ENCODE results near the gene COG5.

The COG5 gene

DNA sequence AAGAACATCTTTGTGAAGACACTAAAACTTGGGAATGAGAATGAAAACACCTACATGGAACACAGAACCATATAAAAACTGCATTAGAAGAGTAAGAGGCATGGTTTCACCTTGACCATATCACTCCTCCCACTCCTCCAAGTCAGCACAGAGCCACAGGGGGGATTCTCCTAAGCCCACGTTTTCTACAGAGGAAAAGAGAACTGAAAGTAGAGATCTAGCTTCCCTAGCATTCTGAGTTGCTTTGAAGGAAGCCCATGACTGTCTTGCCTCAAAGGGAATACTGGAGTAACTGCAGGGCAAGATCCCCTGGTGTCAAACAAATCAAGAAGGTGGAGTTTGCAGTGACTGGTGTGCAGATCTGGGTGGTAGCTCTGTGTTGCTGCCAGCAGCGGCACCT is 351.0 kb downstream of the COG5 start:
- H3K4me3 ChIP-seq (ENCODE audit: low read depth, low read length): no peak overlapping the region
- TF ChIP-seq, protein P1, sequence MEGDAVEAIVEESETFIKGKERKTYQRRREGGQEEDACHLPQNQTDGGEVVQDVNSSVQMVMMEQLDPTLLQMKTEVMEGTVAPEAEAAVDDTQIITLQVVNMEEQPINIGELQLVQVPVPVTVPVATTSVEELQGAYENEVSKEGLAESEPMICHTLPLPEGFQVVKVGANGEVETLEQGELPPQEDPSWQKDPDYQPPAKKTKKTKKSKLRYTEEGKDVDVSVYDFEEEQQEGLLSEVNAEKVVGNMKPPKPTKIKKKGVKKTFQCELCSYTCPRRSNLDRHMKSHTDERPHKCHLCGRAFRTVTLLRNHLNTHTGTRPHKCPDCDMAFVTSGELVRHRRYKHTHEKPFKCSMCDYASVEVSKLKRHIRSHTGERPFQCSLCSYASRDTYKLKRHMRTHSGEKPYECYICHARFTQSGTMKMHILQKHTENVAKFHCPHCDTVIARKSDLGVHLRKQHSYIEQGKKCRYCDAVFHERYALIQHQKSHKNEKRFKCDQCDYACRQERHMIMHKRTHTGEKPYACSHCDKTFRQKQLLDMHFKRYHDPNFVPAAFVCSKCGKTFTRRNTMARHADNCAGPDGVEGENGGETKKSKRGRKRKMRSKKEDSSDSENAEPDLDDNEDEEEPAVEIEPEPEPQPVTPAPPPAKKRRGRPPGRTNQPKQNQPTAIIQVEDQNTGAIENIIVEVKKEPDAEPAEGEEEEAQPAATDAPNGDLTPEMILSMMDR (IDR thresholded peaks at IDR 0.05; ENCODE audit: control insufficient read depth, extremely low read depth, insufficient read depth): no peak
- DNase-seq (ENCODE audit: low read depth): no peak

DNA sequence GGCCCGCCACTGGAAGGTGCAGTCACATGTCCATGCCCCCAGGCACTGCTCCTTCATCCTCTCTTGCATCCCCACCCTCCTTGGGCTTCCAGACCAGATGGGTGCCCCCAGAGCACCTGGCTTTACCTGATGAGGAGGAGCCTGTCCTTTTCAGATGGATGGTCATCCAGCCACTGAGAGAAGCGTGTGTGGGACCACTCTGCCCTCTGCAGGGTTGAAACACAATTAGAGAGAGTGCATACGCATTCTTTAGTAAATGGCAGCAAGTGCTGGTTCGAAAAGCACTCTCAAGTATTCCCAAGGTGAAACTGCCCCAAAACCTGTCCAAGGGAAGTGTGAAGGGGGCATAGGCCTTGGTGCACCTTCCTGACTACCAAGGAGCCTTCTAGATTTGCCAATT is 353.3 kb downstream of the COG5 start:
- DNase-seq (ENCODE audit: low read depth): no peak
- no peak overlapping the region for H3K4me3 ChIP-seq (ENCODE audit: low read depth, low read length)
- TF ChIP-seq, protein P1 (IDR thresholded peaks at IDR 0.05; ENCODE audit: control insufficient read depth, extremely low read depth, insufficient read depth): no peak

DNA sequence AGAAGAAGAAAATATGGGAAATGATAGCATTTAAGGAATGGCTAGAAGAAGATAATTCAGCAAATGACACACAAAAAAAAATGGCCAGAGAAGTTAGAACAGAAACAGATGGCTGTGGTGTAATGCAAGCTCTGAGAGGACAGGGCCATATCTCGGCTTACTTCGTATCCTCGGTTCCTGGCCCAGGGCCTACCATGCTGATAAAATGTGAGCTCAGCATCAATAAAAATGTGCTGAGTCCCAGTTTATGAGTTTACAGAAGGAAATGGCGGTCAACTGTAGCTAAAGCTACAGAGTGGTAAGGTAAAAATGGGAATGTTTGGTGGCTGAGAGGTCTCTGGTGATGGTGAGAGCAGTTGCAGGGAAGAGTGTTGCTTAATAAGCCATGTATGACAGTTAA is 354.2 kb downstream of the COG5 start:
- DNase-seq (ENCODE audit: low read depth): no peak
- TF ChIP-seq, protein P1 (IDR thresholded peaks at IDR 0.05; ENCODE audit: control insufficient read depth, extremely low read depth, insufficient read depth): no peak
- no peak overlapping the region for H3K4me3 ChIP-seq (ENCODE audit: low read depth, low read length)

DNA sequence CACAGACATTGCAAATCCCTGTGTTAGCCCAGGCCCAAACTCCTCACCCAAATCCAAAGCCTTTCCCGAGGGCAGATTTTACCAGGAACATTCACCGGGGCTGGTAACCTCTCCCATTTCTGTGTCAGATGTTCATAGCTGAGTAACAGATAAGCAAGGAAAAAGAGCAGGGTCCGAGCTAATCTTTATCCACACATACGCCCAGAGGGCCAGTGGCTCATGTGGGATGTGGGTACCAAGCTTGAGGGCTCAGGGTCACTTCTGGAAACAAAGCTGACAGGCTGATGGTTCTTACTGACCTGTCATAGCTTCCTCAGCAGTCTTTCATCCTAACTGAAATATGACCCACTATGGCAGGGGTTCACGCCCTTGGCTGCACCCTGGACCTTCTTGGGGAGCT is 355.2 kb downstream of the COG5 start:
- DNase-seq (ENCODE audit: low read depth): no peak
- H3K4me3 ChIP-seq (ENCODE audit: low read depth, low read length): no peak overlapping the region
- TF ChIP-seq, protein P1 (IDR thresholded peaks at IDR 0.05; ENCODE audit: control insufficient read depth, extremely low read depth, insufficient read depth): no peak

DNA sequence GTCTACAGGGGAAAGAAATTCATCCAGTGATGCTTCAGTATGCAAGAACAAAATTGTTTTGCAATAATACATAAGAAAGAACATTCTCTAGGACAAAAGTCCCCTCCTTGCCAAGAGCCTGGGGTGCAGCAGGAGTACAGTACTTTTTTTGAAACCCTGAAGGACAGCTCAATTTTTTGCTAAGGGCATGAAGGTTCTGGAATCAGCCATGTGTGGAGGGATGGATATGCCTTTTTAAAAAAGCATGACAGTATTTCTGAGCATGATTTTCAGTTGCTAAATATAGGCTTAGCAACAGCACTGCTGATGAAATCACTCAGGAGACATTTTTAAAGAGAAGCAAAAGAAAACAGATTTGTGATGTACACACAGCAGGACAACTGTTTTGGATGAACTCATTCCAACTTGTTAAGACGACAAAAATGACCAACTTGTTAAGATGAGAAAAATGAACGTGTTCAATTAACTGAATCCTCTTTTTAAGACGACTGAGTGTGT is 355.6 kb downstream of the COG5 start:
- TF ChIP-seq, protein P1 (IDR thresholded peaks at IDR 0.05; ENCODE audit: control insufficient read depth, extremely low read depth, insufficient read depth): no peak
- DNase-seq (ENCODE audit: low read depth): no peak
- no peak overlapping the region for H3K4me3 ChIP-seq (ENCODE audit: low read depth, low read length)

DNA sequence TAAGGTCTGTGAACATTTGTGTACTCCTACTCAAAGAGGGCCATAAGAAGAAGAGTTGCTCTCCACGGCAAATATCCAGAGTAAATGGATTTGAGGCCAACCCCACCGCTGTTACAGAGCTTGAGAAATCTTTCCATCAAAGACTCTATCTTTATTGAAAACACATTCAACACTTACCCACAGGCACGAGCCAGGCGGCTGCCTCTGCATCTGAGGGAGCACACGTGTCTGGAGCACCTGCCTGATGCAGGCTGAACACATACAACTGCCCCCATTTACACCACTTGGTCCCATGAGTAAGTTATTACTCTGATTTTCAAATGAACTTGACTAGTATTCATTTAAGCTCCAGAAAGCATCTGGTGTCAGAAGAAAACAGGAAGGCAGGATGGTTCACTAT is 356.3 kb downstream of the COG5 start:
- no peak overlapping the region for H3K4me3 ChIP-seq (ENCODE audit: low read depth, low read length)
- DNase-seq (ENCODE audit: low read depth): no peak
- TF ChIP-seq, protein P1 (IDR thresholded peaks at IDR 0.05; ENCODE audit: control insufficient read depth, extremely low read depth, insufficient read depth): no peak

DNA sequence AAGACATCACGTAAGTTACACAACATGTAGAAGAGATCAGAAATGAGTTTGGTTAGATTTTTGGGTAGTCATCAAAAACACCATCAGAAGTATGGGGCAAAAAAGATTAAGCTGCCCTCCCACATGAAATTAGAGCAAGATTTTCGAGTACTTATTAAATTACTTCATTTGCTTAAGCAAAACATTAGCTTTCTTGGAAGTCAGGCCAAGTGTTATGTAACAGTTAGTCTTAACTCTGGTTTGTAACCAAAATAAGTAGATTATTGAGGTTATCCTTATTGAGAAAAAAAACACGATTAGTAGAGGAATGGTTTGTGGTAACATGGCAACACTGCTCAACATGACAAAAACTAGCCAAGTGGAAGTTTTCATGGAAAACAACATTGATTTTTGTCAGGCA is 357.0 kb downstream of the COG5 start:
- no peak for DNase-seq (ENCODE audit: low read depth)
- TF ChIP-seq, protein P1 (IDR thresholded peaks at IDR 0.05; ENCODE audit: control insufficient read depth, extremely low read depth, insufficient read depth): no peak

More for the DNA sequence above, 357.0 kb downstream of the COG5 start:
- H3K4me3 ChIP-seq (ENCODE audit: low read depth, low read length): no peak overlapping the region
